GM19463 (cell line): Measurements from ENCODE around the gene CCDC12.
A peak's percentile ranks its signal among the peaks of the same experiment; 100 is the strongest.

Source experiments
- ATAC-seq: cut with Tn5 transposase; IDR thresholded peaks from one replicate; pipeline ENCODE4 v1.9.1; 2021; ENCODE audit warnings: mild to moderate bottlenecking, moderate library complexity; ENCODE audit not compliant: unreplicated experiment

CCDC12 gene

DNA sequence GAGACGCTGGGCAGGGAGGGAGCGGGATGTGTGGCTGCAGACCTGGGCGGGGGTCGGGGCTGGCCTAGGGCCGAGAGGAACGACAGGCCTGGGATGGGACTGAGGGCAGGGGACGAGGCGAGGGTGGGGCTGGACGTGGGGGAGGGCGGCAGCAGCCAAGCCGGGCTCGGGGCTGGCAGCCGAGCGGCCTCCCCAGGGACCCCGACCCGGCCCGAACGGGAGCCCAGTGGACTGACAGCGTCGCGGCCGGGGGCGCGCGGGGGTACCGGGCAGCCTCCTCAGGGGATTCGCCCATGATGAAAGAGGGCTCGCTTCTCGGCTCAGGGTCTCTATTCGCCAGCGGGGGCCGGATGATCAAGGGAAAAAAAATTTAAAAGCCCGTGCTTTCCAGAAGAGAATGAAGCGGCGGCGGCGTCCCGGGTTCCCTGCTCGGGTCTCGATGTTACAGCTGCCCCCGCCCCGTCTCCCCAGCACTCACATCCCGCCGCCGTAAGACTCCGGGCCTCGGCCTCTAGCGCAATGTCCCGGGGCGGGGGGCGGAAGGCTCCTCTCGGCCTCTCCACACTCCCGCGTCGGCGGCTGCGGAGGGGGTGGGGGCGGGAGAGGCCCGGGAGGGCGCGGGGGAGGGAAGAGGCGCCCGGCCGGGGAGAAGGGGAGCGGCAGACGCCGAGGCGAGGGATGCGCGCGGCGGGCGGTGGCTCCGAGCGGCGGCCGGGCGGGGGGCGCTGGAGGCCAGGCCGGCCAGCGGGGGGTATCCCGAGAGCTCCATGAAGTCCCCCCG lies 94.8 kb downstream of the CCDC12 start:
- ATAC-seq, result no peak

DNA sequence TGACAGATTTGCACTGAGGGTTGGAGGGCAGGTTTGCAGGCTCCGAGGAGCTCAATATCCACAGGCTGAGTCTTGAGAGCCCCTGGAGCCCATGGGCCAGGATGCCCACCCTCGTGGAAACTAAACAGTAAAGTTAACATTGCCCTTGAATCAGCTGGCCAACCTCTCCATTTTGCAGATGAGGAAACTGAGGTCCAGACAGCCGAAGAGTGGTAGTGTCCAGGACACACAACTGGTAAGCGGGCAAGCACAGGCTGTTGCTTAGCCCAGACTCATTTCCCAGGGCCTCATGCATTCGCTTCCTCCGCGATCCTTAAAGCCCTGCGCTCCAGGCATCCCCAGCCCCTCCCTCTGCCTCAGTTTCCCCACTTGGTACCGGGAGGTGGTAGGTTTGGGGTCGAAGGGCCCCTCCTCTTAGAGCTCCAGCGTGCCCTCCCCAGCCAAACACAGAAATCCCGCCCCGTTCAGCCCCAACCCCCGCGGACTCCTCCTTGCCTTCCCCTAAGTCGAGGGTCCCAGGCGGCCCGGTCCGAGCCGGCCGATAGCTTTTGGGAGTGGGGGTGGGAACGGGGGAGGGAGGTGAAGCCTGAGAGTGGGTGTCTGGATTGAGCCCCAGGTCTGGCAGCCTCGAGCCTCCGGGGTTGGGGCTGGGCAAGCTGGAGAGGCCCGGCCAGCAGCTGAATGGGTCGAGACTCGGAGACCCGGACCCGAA lies 95.5 kb downstream of the CCDC12 start:
- ATAC-seq, result no peak

- peak; percentile 58 for ATAC-seq
Measured at GRCh38 chr3:46878781-46879436, 97.6 kb downstream of the CCDC12 start.

GRCh38 chr3:46877406-46878125 lies 99.0 kb downstream of the CCDC12 start, which contains the start of gene PTH1R:
TSS of gene PTH1R (plus strand) at chr3:46877721. CDS start at chr3:46883560, 5,839 bp downstream.
- no peak for ATAC-seq

- ATAC-seq, result no peak
Measured at GRCh38 chr3:46876313-46877300, 99.9 kb downstream of the CCDC12 start.

- ATAC-seq, result no peak
Measured at GRCh38 chr3:46875560-46875959, 101.0 kb downstream of the CCDC12 start.

- no peak for ATAC-seq
Measured at GRCh38 chr3:46874430-46874829, 102.1 kb downstream of the CCDC12 start.

GRCh38 chr3:46873521-46873920 lies 103.0 kb downstream of the CCDC12 start:
- no peak for ATAC-seq
